LNCaP clone FGC (cell line): Measurements from ENCODE around the gene ARRDC3.

Source experiments
- DNase-seq: peaks from one replicate; pipeline ENCODE4 v3.0.0-alpha.2; 2011; ENCODE audit warnings: low read depth
- H3K4me3 ChIP-seq: 2 replicates; pipeline ENCODE4 v1.5.1; 2011; ENCODE audit warnings: mild to moderate bottlenecking, low read depth, low read length, control low read depth
- TF ChIP-seq, protein P1 (sequence below): IDR thresholded peaks from 2 replicates; pipeline ENCODE4 v1.5.1; 2012; ENCODE audit warnings: mild to moderate bottlenecking; ENCODE audit not compliant: control insufficient read depth, insufficient read depth; ENCODE audit errors: extremely low read depth

The ARRDC3 gene

DNA sequence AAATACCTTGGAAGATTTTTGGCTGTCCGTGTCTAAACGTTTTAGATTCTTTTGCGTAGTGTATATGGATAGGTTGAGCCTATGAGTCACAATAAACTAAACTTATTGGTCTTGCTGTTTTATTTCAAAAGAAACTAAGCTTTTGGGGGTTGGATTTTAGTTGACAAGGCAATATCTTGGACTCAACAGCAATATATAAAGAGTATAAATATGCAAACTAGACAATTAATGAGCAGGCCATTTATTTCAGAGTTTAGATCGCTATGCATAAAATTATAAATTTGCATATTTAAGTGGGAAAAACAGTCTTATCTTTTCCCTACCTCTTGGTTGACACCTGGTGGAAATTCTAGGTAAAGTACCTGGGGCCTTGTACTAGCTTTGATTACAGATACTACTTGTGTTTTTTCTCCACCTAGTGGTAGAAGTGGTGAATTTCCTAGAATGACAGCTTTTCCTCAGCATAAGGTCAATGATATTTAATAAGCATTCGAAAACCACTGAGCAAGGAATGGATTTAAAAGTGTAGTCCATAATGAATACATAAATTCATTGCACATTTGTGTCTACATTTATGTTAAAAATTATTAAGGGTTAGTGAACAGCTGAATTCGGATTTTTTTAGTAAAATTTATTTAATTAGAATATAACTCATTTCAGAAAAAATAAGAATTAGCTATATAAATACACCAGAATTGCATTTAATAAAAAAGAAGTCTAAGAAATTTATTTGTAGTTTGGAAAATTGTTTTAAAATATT, 1.7 kb upstream of the ARRDC3 start:
- TF ChIP-seq, protein P1, sequence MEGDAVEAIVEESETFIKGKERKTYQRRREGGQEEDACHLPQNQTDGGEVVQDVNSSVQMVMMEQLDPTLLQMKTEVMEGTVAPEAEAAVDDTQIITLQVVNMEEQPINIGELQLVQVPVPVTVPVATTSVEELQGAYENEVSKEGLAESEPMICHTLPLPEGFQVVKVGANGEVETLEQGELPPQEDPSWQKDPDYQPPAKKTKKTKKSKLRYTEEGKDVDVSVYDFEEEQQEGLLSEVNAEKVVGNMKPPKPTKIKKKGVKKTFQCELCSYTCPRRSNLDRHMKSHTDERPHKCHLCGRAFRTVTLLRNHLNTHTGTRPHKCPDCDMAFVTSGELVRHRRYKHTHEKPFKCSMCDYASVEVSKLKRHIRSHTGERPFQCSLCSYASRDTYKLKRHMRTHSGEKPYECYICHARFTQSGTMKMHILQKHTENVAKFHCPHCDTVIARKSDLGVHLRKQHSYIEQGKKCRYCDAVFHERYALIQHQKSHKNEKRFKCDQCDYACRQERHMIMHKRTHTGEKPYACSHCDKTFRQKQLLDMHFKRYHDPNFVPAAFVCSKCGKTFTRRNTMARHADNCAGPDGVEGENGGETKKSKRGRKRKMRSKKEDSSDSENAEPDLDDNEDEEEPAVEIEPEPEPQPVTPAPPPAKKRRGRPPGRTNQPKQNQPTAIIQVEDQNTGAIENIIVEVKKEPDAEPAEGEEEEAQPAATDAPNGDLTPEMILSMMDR, result peak; percentile 83
- DNase-seq, result peak; percentile 93
- H3K4me3 ChIP-seq, result peak overlapping the region; percentile 95

- DNase-seq, result no peak
- peak overlapping the region; percentile 95 for H3K4me3 ChIP-seq
- TF ChIP-seq, protein P1, result no peak
Observed at GRCh38 chr5:91383956-91384300, 811 bp upstream of the ARRDC3 start.

- no peak for DNase-seq
- H3K4me3 ChIP-seq, result peak overlapping the region; percentile 95
- TF ChIP-seq, protein P1, result no peak
Observed at GRCh38 chr5:91382530-91383026, 539 bp downstream of the ARRDC3 start.

- TF ChIP-seq, protein P1, result no peak
- peak overlapping the region; percentile 95 for H3K4me3 ChIP-seq
- peak; percentile 62 for DNase-seq
Observed at GRCh38 chr5:91381774-91382359, 1.2 kb downstream of the ARRDC3 start.

- DNase-seq, result no peak
- peak overlapping the region; percentile 95 for H3K4me3 ChIP-seq
- TF ChIP-seq, protein P1, result no peak
Observed at GRCh38 chr5:91381239-91381773, 1.8 kb downstream of the ARRDC3 start.

DNA sequence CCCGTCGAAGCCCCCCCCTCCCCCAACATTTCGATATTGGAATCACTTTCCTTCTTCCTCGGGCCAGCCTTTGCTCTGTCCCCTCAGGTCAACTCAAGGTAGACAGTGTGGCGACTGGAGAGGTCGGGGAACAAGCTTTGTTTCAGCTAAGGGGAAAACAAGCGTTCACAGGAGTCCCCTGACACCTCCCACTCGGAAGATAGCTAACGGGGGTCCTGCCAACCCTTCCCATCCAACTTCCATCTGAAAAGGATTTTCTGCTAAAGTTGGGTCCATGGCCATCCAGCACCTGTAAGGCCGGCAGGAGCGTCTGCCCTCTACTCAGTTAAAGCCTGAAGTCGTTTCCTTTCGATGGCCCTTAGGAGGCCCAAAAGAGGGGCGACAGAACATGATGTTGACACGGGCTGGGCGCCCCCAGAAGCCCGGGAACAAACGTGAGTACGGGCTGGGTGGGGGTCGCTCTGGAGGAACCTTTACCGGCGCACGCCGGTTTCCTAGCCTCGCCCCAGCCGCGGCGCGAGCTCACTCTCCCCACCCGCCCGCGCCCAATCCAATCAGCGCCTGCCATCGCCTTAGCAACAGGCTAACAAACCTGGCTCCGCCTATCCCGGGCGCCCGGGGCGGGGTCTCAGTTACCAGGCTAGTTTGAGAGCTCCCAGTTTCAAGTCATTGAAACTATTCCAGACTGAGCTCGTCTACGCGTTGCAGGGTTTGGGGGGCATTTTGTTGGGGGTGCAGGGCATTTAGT, 2.5 kb downstream of the ARRDC3 start:
- DNase-seq, result peak; percentile 82
- TF ChIP-seq, protein P1, result no peak
- peak overlapping the region; percentile 95 for H3K4me3 ChIP-seq
